Right ventricle myocardium superior (tissue), 1 donor: ENCODE data around the gene LSM7. TPM values are rescaled to one million over a fixed set of nuclear protein-coding genes. Genes with fewer than 3 reads are reported as not detected.
"Not testable (repeated sequence)": the region's sequence is repeated elsewhere in the genome, so short reads cannot be mapped to it uniquely, and the experiment has no call there.

ENCODE experiments used
- ATAC-seq: fragments of 200-7000 bp; cut with Tn5 transposase; one replicate; pipeline ENCODE4 v1.9.1; 2020; ENCODE audit warnings: mild to moderate bottlenecking; ENCODE audit not compliant: poor library complexity
- DNase-seq: peaks from one replicate; pipeline ENCODE4 v3.0.0-alpha.2; 2020
- intact Hi-C: fragments of 100-400 bp; cut with DNase I; formaldehyde crosslinking; loops from one replicate; pipeline ENCODE4 v1.11.2; 2022
- total RNA-seq: library from RNA; stranded (reverse); fragmentation: NEBNext Ultra II Directional; extraction: Animal tissue kit (Norgen Biotek cat#: 25700); gene quantifications from one replicate; pipeline ENCODE4 v1.2.1, GENCODE V29; 2021
- donor health status: DM: no; HTN: yes; CAD: no; lungs with severe emphysema.

The LSM7 gene
- total RNA-seq, 1 donor from 2014 or later, result 37.3 TPM

GRCh38 chr19:2288818-2289713 lies 39.3 kb downstream of the LSM7 start:
- ATAC-seq (no peak), DNase-seq (no peak)
- intact Hi-C loops, result no loop called here

GRCh38 chr19:2288338-2288817 lies 40.0 kb downstream of the LSM7 start:
- intact Hi-C loops, result no loop called here
- ATAC-seq (no peak), DNase-seq (no peak)

- DNase-seq, result no peak
- intact Hi-C loops, result no loop called here
- no peak for ATAC-seq
Measured at GRCh38 chr19:2287585-2288337, 40.6 kb downstream of the LSM7 start.

- ATAC-seq (no peak), DNase-seq (no peak)
- intact Hi-C loops, result no loop called here
Measured at GRCh38 chr19:2286402-2287140, 41.8 kb downstream of the LSM7 start.

DNA sequence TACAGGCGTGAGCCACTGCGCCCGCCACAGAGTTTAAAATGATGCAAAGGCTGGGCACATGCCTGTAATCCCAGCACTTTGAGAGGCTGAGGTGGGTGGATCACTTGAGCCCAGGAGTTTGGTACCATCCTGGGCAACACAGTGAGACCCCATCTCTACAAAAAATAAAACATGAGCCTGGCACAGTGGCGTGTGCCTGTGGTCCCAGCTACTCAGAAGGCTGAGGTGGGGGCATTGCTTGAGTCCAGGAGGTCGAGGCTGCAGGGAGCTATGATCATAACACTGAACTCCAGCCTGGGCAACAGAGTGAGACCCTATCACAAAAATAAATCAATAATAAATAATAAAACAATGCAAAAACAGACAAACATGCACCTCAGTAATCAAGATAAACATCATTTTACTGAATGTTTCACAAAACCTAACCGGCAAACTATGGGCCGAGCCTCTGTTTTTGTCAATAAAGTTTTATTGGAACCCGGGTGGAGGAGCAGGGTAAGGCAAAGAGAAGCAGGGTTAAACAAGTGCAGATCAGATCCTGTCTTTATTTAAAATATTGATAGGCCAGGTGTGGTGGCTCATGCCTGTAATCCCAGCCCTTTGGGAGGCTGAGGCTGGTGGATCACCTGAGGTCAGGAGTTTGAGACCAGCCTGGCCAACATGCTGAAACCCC lies 44.4 kb downstream of the LSM7 start:
- no peak for DNase-seq
- no peak for ATAC-seq
- intact Hi-C loops, result no loop called here

DNA sequence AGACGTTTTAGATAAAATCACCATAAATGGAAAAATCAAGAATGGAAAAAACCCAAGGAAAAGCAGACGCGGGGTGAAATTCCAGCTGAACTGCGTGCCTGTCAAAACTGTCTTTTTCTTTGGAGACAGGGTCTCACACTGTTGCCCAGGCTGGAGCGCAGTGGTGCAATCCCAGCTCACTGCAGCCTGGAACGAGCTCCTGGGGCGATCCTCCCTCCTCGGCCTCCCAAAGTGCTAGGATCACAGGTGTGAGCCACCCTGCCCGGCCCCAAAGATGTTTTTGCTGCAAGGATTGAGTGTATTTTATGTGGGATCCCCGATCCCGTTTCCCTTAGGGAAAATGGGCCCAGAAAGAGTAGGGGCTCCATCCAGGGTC lies 45.5 kb downstream of the LSM7 start:
- intact Hi-C loops, result no loop called here
- no peak for ATAC-seq
- no peak for DNase-seq

- DNase-seq, result peak; percentile 91
- peak; percentile 91 for ATAC-seq
- intact Hi-C loops, result no loop called here
Measured at GRCh38 chr19:2282062-2282861, 46.1 kb downstream of the LSM7 start, which contains the start of gene PEAK3. Gene PEAK3, minus strand, starts transcription at chr19:2282175. Its CDS starts 1,244 bp downstream, at chr19:2280931.

DNA sequence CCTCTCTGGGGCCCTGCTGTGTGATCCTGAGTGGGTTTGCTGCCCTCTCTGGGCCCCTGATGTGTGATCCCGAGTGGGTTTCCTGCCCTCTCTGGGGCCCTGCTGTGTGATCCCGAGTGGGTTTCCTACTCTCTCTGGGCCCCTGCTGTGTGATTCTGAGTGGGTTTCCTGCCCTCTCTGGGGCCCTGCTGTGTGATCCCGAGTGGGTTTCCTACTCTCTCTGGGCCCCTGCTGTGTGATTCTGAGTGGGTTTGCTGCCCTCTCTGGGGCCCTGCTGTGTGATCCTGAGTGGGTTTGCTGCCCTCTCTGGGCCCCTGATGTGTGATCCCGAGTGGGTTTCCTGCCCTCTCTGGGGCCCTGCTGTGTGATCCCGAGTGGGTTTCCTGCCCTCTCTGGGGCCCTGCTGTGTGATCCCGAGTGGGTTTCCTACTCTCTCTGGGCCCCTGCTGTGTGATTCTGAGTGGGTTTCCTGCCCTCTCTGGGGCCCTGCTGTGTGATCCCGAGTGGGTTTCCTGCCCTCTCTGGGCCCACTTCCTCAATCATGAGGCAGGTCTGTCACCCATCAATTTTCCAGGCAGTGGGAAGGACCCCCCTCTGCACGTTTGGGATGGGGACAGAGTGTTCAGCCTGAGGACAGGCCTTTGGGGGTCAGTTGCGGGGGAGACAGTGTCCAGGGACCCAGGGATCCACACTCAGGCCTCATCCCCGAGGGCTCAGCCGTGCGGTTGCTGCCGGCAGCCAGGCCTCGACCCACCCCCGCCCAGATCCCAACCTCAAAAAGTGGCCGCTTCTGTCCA lies 46.9 kb downstream of the LSM7 start:
- ATAC-seq, result peak; percentile 29
- intact Hi-C loops, result not testable (repeated sequence)

DNA sequence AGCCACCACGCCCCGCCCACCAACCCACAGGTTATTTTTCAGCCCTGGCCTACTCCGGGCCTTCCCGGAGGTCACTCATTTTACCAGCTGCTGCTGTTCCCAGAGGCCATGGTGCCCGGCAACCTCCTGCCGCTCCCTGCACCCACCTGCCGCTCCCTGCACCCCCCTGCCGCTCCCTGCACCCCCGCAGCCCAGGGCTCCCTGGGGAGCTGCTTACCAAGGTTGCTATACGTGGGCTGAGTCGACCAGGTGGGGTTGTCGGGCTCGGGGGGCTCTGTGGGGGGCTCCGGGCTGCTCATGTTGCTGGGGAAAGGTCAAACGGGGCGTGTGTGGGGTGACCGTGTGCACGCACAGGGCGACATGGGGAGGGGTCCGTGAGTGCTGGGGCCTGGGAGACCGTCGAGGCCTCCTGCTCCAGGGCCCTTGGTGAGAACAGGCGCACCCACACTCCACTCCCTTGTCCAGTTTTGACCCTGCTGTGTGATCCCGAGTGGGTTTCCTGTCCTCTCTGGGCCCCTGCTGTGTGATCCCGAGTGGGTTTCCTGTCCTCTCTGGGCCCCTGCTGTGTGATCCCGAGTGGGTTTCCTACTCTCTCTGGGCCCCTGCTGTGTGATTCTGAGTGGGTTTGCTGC lies 47.6 kb downstream of the LSM7 start:
- DNase-seq (no peak), ATAC-seq (no peak)
- intact Hi-C loops, result no loop called here

More for the DNA sequence above, 46.9 kb downstream of the LSM7 start:
- not testable (repeated sequence) for DNase-seq

- DNase-seq, result no peak
- intact Hi-C loops, result loop anchor here (5.0 kb wide), 1 partner anchor 39 kb away; no protein-coding TSS in a partner anchor
- no peak for ATAC-seq
Measured at GRCh38 chr19:2278459-2279158, 49.8 kb downstream of the LSM7 start.

GRCh38 chr19:2277138-2277537 lies 51.2 kb downstream of the LSM7 start:
- intact Hi-C loops, result loop anchor here (5.0 kb wide), 1 partner anchor 40 kb away; no protein-coding TSS in a partner anchor
- no peak for DNase-seq
- no peak for ATAC-seq

GRCh38 chr19:2276429-2276986 lies 51.9 kb downstream of the LSM7 start:
- no peak for ATAC-seq
- DNase-seq, result no peak
- intact Hi-C loops, result loop anchor here (5.0 kb wide), 1 partner anchor 41 kb away; no protein-coding TSS in a partner anchor

GRCh38 chr19:2275588-2276428 lies 52.6 kb downstream of the LSM7 start:
- ATAC-seq (peak; percentile 31), DNase-seq (peak; percentile 73)
- intact Hi-C loops, result loop anchor here (5.0 kb wide), 1 partner anchor 41 kb away; no protein-coding TSS in a partner anchor

DNA sequence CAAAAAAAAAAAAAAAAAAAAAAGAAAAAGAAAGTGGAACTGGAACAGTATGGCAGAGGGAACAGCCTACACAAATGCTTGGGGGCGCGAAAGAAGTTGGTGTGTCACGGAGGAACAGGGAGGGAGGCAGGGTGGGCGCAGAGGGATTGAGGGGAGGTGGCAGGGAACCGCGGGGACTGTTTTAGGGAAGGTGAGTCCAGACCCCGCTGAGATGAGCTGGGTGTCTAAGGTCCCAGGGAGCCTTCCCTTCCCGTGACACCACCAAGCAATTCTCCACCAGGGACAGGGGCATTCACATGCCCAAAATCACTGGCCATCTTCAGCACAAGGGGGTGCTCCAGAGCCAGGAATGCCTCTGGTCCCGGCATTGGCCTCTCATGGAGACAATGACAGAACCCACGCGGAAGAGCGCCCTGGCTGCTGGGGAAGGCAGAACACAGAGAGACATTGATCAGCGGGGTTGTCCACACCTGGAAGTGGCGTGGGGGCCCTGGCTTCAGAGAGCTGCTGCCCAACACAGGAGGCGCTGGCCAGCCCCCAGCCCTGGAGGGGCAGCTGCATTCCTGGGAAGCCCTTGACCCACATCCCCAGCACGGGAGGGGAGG lies 53.4 kb downstream of the LSM7 start:
- DNase-seq (peak; percentile 78), ATAC-seq (peak; percentile 36)
- intact Hi-C loops, result loop anchor here (5.0 kb wide), 2 partner anchors 38 to 42 kb away; partner anchors contain the start of genes PLEKHJ1 and SF3A2
